HG03045 (cell line): Measurements from ENCODE around the gene JSRP1.

Experiments used
- ATAC-seq: cut with Tn5 transposase; IDR thresholded peaks from one replicate; pipeline ENCODE4 v1.9.1; 2021; ENCODE audit warnings: mild to moderate bottlenecking, moderate library complexity; ENCODE audit not compliant: unreplicated experiment

Gene JSRP1

GRCh38 chr19:2233601-2234280, 22.5 kb downstream of the JSRP1 start:
- ATAC-seq: no peak

- ATAC-seq: no peak
Observed at GRCh38 chr19:2232286-2233151, 23.7 kb downstream of the JSRP1 start.

- ATAC-seq: no peak
Observed at GRCh38 chr19:2231621-2232221, 24.5 kb downstream of the JSRP1 start.

GRCh38 chr19:2230807-2231533, 25.2 kb downstream of the JSRP1 start:
- no peak for ATAC-seq

- no peak for ATAC-seq
Observed at GRCh38 chr19:2230033-2230531, 26.1 kb downstream of the JSRP1 start.

GRCh38 chr19:2229103-2230032, 26.8 kb downstream of the JSRP1 start:
- no peak for ATAC-seq

- no peak for ATAC-seq
Observed at GRCh38 chr19:2228157-2229030, 27.8 kb downstream of the JSRP1 start.

- no peak for ATAC-seq
Observed at GRCh38 chr19:2227415-2228156, 28.6 kb downstream of the JSRP1 start.

GRCh38 chr19:2226840-2227360, 29.3 kb downstream of the JSRP1 start:
- no peak for ATAC-seq

GRCh38 chr19:2226051-2226839, 30.0 kb downstream of the JSRP1 start:
- ATAC-seq: no peak

- ATAC-seq: no peak
Observed at GRCh38 chr19:2225415-2226050, 30.7 kb downstream of the JSRP1 start.

GRCh38 chr19:2224754-2225349, 31.4 kb downstream of the JSRP1 start:
- no peak for ATAC-seq

GRCh38 chr19:2223959-2224358, 32.3 kb downstream of the JSRP1 start:
- ATAC-seq: no peak

GRCh38 chr19:2223391-2223790, 32.8 kb downstream of the JSRP1 start:
- ATAC-seq: no peak

GRCh38 chr19:2221918-2222317, 34.3 kb downstream of the JSRP1 start:
- no peak for ATAC-seq

GRCh38 chr19:2221250-2221831, 34.9 kb downstream of the JSRP1 start:
- ATAC-seq: no peak
